Measurements from ENCODE around the gene SUFU.

The SUFU gene

GRCh38 chr10:102670065-102670670 lies 166.4 kb downstream of the SUFU start:
- in situ Hi-C loops (cut with MboI; ENCODE audit: low pct_unique_long_range_greater_than_20kb, low sequenced_read_pairs, unreplicated experiment): no loop called here

GRCh38 chr10:102670871-102671434 lies 167.2 kb downstream of the SUFU start:
- no peak for DNase-seq (ENCODE audit: low spot score)
- in situ Hi-C loops (cut with MboI; ENCODE audit: low pct_unique_long_range_greater_than_20kb, low sequenced_read_pairs, unreplicated experiment): no loop called here
- TF ChIP-seq CTCF (IDR thresholded peaks at IDR 0.05; ENCODE audit: extremely low read depth, insufficient read depth, missing control alignments): no peak

More at GRCh38 chr10:102670065-102670670, 166.4 kb downstream of the SUFU start:
- no peak for DNase-seq (ENCODE audit: low spot score)
- no peak for TF ChIP-seq CTCF (IDR thresholded peaks at IDR 0.05; ENCODE audit: extremely low read depth, insufficient read depth, missing control alignments)

- in situ Hi-C loops (cut with MboI; ENCODE audit: low pct_unique_long_range_greater_than_20kb, low sequenced_read_pairs, unreplicated experiment): no loop called here
- DNase-seq (ENCODE audit: low spot score): no peak
- TF ChIP-seq CTCF (IDR thresholded peaks at IDR 0.05; ENCODE audit: extremely low read depth, insufficient read depth, missing control alignments): no peak
Measured at GRCh38 chr10:102673236-102673818, 169.6 kb downstream of the SUFU start.

GRCh38 chr10:102673819-102674511 lies 170.2 kb downstream of the SUFU start:
- DNase-seq (ENCODE audit: low spot score): peak; percentile 77
- in situ Hi-C loops (cut with MboI; ENCODE audit: low pct_unique_long_range_greater_than_20kb, low sequenced_read_pairs, unreplicated experiment): no loop called here
- TF ChIP-seq CTCF (IDR thresholded peaks at IDR 0.05; ENCODE audit: extremely low read depth, insufficient read depth, missing control alignments): no peak

- no peak for TF ChIP-seq CTCF (IDR thresholded peaks at IDR 0.05; ENCODE audit: extremely low read depth, insufficient read depth, missing control alignments)
- no peak for DNase-seq (ENCODE audit: low spot score)
- in situ Hi-C loops (cut with MboI; ENCODE audit: low pct_unique_long_range_greater_than_20kb, low sequenced_read_pairs, unreplicated experiment): no loop called here
Measured at GRCh38 chr10:102674566-102674965, 170.8 kb downstream of the SUFU start.

- in situ Hi-C loops (cut with MboI; ENCODE audit: low pct_unique_long_range_greater_than_20kb, low sequenced_read_pairs, unreplicated experiment): no loop called here
- peak; percentile 56 for DNase-seq (ENCODE audit: low spot score)
- TF ChIP-seq CTCF (IDR thresholded peaks at IDR 0.05; ENCODE audit: extremely low read depth, insufficient read depth, missing control alignments): no peak
Measured at GRCh38 chr10:102675011-102675665, 171.4 kb downstream of the SUFU start.

All from GM13977 (cell line).